ENCODE data around the gene CHST7.

The CHST7 gene

GRCh38 chrX:46597771-46598170, 24.2 kb downstream of the CHST7 start:
- no peak overlapping the region for H2AFZ ChIP-seq (ENCODE audit: low read depth, low read length, severe bottlenecking)
- H3K9me2 ChIP-seq (replicated peaks; ENCODE audit: insufficient read depth, low read length): no peaks in the 10 kb centered on the region
- no peaks in the 10 kb centered on the region for H3K9me3 ChIP-seq (ENCODE audit: insufficient read depth, low read length)
- no peak overlapping the region for H3K27ac ChIP-seq (ENCODE audit: low read depth, low read length)
- H4K20me1 ChIP-seq (ENCODE audit: low read depth, low read length): no peaks in the 10 kb centered on the region
- H3K36me3 ChIP-seq (ENCODE audit: low read length): no peaks in the 10 kb centered on the region
- H3K27me3 ChIP-seq (ENCODE audit: low read length): no peaks in the 10 kb centered on the region
- no peaks in the 10 kb centered on the region for H3K79me2 ChIP-seq (ENCODE audit: insufficient read depth, low read length)
- no peak for TF ChIP-seq EZH2phosphoT487 (conservative IDR thresholded peaks at IDR 0.05; ENCODE audit: low read length)
- no peak for TF ChIP-seq CTCF (IDR thresholded peaks at IDR 0.05; ENCODE audit: insufficient read depth, low read length, poor library complexity, severe bottlenecking)
- H3K4me3 ChIP-seq (ENCODE audit: insufficient read depth, low read length, poor library complexity, severe bottlenecking): no peak overlapping the region
- H3F3A ChIP-seq (ENCODE audit: insufficient read depth): no peaks in the 10 kb centered on the region; the same call in 1 of the 2 replicates
- H3K4me2 ChIP-seq (ENCODE audit: low read depth, low read length, poor library complexity, severe bottlenecking): no peak overlapping the region
- no peak overlapping the region for H3K9ac ChIP-seq (ENCODE audit: low read length)

GRCh38 chrX:46599051-46599560, 25.5 kb downstream of the CHST7 start:
- no peak overlapping the region for H3K27ac ChIP-seq (ENCODE audit: low read depth, low read length)
- H3K9me2 ChIP-seq (replicated peaks; ENCODE audit: insufficient read depth, low read length): no peaks in the 10 kb centered on the region
- H3K4me2 ChIP-seq (ENCODE audit: low read depth, low read length, poor library complexity, severe bottlenecking): no peak overlapping the region
- H3K9me3 ChIP-seq (ENCODE audit: insufficient read depth, low read length): no peaks in the 10 kb centered on the region
- no peak overlapping the region for H2AFZ ChIP-seq (ENCODE audit: low read depth, low read length, severe bottlenecking)
- H3K36me3 ChIP-seq (ENCODE audit: low read length): 0 out of 2 replicates have a peak, but pooled peaks cover 2% of the 10 kb centered on the region
- H4K20me1 ChIP-seq (ENCODE audit: low read depth, low read length): no peaks in the 10 kb centered on the region
- no peak overlapping the region for H3K4me3 ChIP-seq (ENCODE audit: insufficient read depth, low read length, poor library complexity, severe bottlenecking)
- TF ChIP-seq EZH2phosphoT487 (conservative IDR thresholded peaks at IDR 0.05; ENCODE audit: low read length) (no peak), CTCF (IDR thresholded peaks at IDR 0.05; ENCODE audit: insufficient read depth, low read length, poor library complexity, severe bottlenecking) (no peak)
- H3F3A ChIP-seq (ENCODE audit: insufficient read depth): no peaks in the 10 kb centered on the region; the same call in 1 of the 2 replicates
- H3K79me2 ChIP-seq (ENCODE audit: insufficient read depth, low read length): no peaks in the 10 kb centered on the region
- no peak overlapping the region for H3K9ac ChIP-seq (ENCODE audit: low read length)
- H3K27me3 ChIP-seq (ENCODE audit: low read length): no peaks in the 10 kb centered on the region

- H3F3A ChIP-seq (ENCODE audit: insufficient read depth): no peaks in the 10 kb centered on the region; the same call in 1 of the 2 replicates
- no peak overlapping the region for H3K4me2 ChIP-seq (ENCODE audit: low read depth, low read length, poor library complexity, severe bottlenecking)
- 0 out of 2 replicates have a peak, but pooled peaks cover 2% of the 10 kb centered on the region for H3K36me3 ChIP-seq (ENCODE audit: low read length)
- no peaks in the 10 kb centered on the region for H3K79me2 ChIP-seq (ENCODE audit: insufficient read depth, low read length)
- H3K9me2 ChIP-seq (replicated peaks; ENCODE audit: insufficient read depth, low read length): no peaks in the 10 kb centered on the region
- no peaks in the 10 kb centered on the region for H4K20me1 ChIP-seq (ENCODE audit: low read depth, low read length)
- no peaks in the 10 kb centered on the region for H3K27me3 ChIP-seq (ENCODE audit: low read length)
- no peak overlapping the region for H2AFZ ChIP-seq (ENCODE audit: low read depth, low read length, severe bottlenecking)
- H3K9ac ChIP-seq (ENCODE audit: low read length): no peak overlapping the region
- no peak overlapping the region for H3K4me3 ChIP-seq (ENCODE audit: insufficient read depth, low read length, poor library complexity, severe bottlenecking)
- TF ChIP-seq CTCF (IDR thresholded peaks at IDR 0.05; ENCODE audit: insufficient read depth, low read length, poor library complexity, severe bottlenecking) (no peak), EZH2phosphoT487 (conservative IDR thresholded peaks at IDR 0.05; ENCODE audit: low read length) (no peak)
- no peaks in the 10 kb centered on the region for H3K9me3 ChIP-seq (ENCODE audit: insufficient read depth, low read length)
- no peak overlapping the region for H3K27ac ChIP-seq (ENCODE audit: low read depth, low read length)
These were observed 27.7 kb downstream of the CHST7 start for GRCh38 chrX:46601283-46601682.

All from SU-DHL-6 (cell line).